Non-pigmented ciliary epithelial cell (primary cell): ENCODE data around the gene OR56A5.
"Not testable (repeated sequence)": the region's sequence is repeated elsewhere in the genome, so short reads cannot be mapped to it uniquely, and the experiment has no call there.

Source experiments
- DNase-seq: peaks from one replicate; pipeline ENCODE4 v3.0.0-alpha.2; 2010; ENCODE audit warnings: low read depth

The OR56A5 gene, protein sequence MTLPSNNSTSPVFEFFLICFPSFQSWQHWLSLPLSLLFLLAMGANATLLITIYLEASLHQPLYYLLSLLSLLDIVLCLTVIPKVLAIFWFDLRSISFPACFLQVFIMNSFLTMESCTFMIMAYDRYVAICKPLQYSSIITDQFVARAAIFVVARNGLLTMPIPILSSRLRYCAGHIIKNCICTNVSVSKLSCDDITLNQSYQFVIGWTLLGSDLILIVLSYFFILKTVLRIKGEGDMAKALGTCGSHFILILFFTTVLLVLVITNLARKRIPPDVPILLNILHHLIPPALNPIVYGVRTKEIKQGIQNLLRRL

DNA sequence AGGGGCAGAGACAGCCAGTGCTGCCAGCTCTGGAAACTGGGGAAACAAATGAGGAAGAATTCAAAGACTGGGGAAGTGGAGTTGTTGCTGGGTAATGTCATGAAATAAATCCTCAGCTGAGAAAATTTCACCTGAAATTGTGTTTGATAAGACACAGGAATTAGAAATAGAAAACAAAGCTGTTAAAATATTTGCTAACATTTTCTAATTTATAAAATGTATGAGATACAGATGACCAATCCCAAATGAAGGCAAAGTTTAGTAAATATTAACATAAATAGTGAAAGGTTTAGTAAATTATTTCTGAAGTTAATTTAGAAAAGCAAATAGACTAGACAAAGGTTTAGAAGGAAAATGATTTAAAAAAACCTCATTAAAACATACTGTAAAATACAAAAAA lies at the start of gene OR56A5:
TSS of gene OR56A5 (minus strand) at position 101 of the 400 bp plus-strand sequence. CDS start at position 101, 0 bp downstream.
- DNase-seq, result no peak

DNA sequence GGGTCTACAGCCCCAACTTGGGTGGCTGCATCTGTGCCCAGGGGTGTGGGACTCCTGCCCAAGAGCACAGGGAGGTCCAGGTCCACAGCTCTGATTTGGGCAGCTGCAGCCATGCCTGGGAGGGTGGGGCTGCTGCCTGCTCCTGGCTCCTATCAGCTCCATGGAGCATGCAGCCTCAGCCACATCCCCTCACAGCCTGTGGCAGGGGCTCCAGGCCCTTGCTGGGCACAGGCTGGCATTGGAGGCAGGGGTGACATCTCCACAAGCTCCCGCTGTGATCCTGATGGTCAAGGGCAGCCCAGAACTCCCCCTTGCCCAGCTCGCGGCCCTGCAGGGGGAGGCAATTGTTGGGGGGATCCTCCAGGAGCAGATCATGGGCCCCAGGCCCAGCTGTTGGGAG lies 44.7 kb upstream of the OR56A5 start:
- DNase-seq, result no peak

DNA sequence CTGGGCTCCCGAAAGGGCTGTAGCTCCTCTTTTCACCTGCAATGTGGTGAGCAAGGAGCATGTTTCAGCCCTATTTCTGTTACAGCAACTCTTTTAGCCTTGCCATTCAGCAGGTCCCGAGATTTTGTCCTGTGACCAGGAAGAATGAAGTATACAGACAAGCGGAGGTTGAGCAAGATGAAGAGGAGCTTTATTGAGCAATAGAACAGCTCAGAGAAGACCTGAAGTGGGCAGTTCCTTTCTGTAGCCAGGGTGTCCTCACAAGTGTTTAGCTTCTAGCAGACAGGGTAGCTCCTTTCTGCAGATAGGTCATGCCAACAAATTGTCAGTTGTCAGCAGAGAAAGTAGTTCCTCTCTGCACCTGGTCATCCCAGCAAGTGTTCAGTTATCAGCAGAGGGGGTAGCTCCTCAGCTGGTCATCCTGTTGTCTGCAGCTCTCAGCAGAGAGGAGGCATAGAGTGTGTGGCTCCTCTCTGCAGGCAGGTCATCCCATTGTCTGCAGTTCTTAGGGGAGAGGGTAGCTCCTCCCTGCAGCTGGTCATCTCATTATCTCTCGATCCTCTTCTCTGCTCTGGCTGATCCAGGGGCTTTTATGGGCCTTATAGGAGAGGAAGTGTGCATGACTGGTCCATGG lies 43.9 kb upstream of the OR56A5 start:
- no peak for DNase-seq

DNA sequence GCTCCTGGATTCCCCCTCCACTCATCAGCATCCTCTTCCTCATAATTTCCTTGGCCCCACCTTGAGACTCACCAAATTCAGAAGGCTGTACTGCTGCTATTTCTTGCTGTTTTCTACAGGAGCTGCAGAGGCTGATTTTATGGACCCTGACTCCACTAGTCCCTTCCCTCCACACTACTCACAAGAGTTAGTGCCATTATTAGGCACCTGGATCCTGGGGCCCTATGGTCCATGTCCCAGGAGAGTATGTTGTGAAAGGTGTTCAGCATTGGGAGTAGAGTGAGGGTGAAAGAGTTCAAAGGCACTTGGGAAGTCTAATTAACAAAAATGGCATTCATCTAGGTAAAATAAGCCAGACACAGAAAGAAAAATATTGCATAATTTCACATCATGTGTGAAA lies 38.6 kb upstream of the OR56A5 start, which contains the start of gene OR56A4:
TSS of gene OR56A4 (minus strand) at position 101 of the 400 bp plus-strand sequence. CDS start 3,954 bp downstream, outside the sequence.
- DNase-seq, result no peak

DNA sequence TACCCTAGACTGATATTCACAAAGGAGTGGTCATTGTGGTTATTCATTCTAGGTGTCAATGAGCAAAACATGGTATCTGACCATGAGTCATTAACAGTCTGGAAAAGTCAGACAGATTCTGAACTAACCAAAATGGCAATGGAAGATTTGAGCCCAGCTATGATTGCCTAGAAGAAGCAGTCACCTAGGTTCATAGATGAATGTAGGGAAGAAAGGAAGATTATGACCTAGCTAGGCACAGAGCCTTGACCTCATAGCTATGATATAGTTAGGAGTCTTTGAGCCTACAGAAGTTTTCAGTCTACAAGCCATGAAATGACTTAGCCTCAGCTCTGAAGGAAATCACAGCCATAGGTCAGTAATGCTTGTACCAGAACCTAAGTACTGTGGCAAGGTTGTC lies 38.1 kb upstream of the OR56A5 start:
- no peak for DNase-seq

DNA sequence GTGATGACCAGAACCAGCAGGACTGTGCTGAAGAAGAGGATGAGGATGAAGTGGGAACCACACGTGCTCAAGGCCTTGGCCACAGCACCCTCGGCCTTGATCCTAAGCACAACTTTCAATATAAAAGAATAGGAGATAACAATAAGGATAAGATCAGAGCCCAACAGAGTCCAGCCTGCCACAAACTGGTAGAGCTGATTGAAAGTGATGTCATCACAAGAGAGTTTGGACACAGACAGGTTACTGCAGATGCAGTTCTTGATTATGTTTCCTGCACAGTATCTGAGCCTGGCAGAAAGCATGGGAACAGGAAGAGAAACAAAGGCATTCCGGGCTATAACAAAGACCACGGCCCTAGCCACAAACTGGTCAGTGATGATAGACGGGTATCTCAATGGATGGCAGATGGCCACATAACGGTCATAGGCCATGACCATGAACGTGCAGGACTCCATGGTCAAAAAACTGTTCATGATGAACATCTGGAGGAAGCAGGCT lies 34.0 kb upstream of the OR56A5 start:
- no peak for DNase-seq

DNA sequence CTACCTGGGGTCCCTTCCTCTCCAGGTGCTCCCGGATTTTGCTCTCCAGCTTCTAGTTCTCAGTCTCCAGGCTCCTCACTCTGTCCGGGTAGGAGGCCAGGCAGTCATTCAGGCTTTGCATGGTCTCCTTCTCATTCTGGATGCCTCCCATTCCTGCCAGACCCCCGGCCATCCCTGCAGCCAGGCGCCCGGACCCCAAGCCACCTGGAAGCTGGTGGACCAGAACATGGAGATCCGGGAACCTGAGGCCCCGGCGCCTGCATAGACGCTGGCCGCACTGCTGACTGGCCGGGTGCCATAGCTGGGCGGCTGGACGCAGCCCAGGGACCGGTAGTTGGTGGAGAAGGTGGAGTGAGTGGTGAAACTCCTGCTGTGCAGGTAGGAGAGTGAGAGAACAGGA lies 26.5 kb upstream of the OR56A5 start:
- no peak for DNase-seq

DNA sequence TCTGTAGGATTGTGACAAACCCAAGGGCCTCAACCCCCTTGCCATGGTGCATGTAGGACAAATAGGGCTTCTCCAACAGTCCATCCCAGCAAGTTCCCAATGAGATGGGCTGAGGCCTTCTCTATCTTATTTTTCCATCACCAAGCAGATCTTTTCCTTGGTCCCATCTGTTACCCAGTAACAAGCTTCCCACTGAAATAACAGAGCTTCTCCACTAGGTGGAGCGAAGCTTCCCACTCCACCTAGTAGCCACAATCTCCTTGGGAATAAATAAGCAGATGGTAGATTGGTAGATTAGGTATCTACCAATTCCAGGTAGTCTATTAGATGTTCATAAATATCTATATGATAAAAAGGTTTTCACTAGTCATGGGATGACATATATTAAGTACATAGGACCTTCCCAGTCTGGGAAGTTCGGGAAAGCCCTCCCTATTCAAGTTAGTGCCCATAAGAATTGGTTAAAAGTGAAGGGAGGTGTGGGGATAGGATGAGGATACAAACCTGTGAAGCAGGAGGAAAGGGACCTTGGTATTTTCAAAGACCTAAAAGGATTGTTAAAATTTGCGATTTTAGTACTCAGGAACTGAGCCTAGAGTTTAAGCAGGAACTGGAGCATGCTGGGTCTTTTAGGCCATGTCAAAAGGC lies 24.4 kb upstream of the OR56A5 start:
- DNase-seq, result no peak

DNA sequence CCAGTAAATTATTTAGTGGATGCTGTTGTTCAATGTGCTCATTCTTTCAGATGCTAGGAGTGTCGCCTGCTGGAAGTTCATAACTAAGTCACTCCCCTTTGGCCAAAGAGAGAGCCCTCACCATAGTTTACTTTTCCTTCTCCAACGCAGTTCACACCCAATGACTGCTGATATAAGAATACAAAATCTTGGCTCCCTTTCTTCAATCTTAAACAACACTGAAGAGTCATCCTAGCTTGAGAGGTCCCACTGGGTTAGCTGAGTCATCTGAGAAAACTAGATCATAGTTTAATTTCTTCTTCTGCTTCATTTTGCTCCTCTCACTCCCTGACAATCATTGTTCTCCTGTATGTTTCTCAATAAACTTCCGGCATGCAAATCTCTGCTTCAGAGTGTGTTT lies 23.9 kb upstream of the OR56A5 start:
- DNase-seq, result no peak

DNA sequence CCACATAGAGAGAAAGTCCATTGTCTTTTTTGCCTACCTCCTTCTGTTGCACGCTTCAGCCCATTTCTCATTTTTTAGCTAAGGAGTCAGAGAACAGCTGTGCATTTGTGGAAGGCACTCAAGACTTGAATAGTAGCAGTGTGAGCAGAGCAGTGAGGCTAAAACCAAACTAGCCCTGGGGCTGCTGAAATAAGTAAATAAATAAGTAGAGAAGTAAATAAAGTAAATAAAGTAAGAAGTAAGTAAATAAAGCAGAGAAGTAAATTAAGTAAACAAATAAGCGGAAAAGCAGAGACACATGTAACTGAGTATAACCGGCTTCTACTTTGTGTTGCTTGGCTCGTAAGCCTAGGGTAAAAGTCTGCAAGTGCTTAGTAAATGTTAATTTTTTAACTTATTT lies 20.9 kb upstream of the OR56A5 start:
- DNase-seq, result no peak

DNA sequence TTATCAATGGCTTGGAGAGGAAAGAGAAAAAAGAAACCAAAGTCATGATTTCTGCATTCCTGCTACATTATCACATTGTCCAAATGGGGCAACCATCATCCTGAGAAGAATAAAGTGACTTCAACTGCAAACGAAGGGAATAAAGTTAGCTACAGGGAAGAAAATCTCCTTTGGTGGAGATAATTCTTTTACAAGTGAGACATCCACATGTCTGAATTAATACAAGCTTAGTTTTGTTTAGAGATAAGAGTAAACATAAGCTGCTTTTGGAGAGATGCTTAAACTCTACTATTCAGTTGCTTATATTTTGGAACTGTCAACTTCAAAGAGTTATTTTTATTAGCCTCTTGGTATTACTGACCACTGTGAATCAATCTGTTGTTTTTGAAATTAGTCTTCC lies 18.6 kb upstream of the OR56A5 start, which contains the start of gene OR52L1:
TSS of gene OR52L1 (minus strand) at position 101 of the 400 bp plus-strand sequence. CDS start at position 46, 55 bp downstream.
- DNase-seq, result no peak

DNA sequence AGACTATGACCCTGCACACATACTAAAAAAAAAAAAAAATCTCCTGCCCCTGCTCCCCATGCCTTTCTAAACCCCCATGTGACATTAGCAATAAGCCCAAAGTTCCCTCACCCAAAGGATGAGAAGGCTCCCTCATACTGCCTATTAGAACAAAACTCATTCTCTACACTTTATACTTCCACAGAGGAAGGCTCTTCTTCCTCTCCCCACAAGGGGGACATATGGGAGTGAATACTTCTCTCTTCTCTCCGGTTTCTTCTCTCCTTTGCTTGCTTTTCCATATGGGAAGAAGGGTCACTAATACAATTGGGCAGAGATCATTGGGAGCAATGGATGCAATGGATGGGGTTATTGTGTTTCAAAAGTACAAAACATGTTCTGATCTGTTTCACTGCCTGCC lies 15.1 kb upstream of the OR56A5 start:
- DNase-seq, result no peak

DNA sequence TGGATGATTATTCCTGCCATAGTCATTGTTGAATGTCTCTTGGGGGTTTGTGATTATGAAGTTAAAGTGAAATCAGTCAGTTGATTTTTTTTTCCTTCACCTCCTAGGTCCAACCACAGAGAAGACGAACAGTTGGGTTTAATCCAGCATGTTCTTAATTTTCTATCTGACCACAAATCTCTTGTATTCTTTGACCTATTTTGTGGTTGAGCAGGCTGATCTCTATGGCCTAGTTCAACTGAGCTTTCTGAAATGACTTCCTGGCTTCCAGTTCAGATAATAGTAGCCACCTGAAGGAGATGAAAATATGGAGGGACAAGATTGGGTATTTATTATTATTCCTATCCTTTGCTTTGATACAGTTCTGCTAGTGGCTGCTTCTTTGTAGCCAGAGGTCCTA lies 5.2 kb upstream of the OR56A5 start:
- no peak for DNase-seq

DNA sequence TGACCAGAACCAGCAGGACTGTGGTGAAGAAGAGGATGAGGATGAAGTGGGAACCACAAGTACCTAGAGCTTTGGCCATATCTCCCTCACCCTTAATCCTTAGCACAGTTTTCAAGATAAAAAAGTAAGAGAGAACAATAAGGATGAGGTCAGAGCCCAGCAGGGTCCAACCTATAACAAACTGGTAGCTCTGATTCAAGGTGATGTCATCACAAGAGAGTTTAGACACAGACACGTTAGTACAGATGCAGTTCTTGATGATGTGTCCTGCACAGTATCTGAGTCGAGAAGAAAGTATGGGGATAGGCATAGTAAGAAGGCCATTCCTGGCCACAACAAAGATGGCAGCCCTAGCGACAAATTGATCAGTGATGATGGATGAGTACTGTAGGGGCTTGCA lies 586 bp downstream of the OR56A5 start:
- DNase-seq, result no peak

DNA sequence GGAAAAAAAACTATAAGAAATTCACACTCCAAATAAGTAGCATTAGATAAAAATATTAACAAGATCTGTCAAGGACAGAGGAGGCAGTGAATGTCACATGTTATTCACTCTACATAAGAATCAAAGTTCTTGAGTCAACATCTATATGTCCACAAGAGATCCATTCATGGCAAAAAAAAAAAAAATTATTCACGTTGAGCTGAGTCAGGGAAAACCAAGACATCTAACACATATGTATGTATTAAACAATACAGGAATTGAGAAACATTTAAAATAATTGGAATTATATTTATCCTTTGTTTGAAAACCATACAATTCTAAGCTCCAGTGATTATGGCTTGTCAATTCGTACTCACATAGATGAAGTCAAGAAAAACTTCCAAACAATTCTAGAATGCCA lies 1.3 kb downstream of the OR56A5 start:
- DNase-seq, result no peak

DNA sequence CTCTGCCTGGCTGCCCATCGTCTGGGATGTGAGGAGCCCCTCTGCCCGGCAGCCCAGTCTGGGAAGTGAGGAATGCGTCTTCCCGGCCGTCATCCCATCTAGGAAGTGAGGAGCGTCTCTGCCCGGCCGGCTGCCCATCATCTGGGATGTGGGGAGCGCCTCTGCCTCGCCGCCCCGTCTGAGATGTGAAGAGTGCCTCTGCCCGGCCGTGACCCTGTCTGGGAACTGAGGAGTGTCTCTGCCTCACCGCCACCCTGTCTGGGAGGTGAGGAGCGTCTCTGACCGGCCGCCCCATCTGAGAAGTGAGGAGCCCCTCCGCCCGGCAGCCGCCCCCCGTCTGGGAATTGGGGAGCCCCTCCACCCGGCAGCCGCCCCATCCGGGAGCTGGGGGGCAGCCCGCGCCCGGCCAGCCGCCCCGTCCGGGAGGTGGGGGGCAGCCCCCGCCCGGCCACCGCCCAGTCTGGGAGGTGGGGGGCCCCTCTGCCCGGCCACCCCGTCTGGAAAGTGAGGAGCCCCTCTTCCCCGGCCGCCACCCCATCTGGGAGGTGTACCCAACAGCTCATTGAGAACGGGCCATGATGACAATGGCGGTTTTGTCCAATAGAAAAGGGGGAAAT lies 7.5 kb downstream of the OR56A5 start:
- not testable (repeated sequence) for DNase-seq

DNA sequence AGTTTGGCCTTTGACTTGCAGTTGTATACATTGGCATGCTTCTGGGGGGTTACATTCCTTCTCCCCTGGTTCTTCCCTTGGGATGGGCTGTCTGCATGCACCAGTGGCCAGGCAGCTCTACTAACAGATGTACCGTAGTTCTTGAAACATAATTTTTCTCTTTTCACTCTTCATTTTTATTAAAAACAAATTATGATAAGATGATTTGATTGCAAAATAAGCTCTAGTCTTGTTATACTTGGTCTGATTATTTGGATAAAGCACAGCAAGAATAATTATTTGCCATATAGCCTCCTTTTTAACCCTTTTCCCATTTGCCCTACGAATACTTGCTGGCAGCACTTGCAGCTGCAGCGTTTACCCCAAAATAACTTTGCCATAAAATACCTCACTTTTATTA lies 12.7 kb downstream of the OR56A5 start:
- no peak for DNase-seq

DNA sequence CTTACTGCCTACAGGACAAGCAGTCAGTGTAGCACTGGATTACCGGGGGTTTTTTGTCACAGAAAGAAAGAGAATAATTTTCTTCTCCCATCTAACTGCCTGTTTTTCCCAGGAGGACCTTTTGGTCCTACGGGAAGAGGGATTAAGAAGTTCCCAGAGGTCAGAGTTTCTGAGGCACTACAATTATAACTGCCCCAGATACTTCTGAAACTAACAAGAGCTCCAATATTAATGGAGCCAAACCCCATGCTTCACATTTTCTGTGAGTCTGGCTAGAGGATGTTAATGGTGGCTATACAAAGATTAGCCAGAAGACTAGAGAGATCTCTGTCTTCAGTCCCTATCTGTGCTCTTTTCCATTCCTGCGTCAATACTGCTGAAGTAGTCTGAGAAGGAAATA lies 26.3 kb downstream of the OR56A5 start, which contains the start of gene OR56A3:
TSS of gene OR56A3 (plus strand) at position 301 of the 400 bp plus-strand sequence. CDS start 5,096 bp downstream, outside the sequence.
- DNase-seq, result no peak

DNA sequence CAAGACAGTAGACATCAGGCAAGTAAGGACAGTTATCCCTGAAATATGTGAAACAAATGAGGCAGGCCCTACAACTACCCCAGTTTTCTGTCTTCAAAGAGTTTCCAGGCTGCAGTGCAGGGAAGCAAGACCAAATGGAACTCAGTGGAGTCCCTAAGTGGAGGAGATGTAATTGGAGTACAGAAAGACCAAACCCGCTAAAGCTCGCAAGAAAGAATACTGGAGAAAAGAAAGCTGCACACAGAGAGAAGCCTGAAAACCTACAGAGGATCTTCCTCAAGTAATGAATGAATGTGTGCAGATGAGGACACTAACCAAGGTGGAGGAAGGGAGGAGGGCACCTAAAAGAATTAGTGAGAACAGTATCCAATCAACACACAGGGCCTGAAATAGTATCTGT lies 27.5 kb downstream of the OR56A5 start:
- DNase-seq, result no peak

DNA sequence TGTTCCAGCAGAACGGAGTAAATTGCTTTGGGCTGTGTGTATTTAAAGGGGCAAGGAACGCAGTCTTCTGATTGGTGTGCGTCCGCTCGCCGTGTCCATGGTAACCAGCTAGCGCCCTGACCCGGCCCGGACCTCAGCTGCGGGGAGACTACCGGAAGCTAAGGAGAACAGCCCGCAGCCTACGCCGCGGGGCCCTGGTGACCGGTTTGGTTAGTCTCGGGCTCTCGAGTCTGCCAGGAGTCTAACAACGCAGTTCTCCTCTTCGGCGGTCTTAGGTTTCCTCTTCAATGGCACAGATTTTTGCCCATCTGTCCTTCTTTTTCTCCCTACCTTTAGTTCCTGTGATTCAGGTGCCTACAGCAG lies 29.7 kb downstream of the OR56A5 start:
- no peak for DNase-seq

DNA sequence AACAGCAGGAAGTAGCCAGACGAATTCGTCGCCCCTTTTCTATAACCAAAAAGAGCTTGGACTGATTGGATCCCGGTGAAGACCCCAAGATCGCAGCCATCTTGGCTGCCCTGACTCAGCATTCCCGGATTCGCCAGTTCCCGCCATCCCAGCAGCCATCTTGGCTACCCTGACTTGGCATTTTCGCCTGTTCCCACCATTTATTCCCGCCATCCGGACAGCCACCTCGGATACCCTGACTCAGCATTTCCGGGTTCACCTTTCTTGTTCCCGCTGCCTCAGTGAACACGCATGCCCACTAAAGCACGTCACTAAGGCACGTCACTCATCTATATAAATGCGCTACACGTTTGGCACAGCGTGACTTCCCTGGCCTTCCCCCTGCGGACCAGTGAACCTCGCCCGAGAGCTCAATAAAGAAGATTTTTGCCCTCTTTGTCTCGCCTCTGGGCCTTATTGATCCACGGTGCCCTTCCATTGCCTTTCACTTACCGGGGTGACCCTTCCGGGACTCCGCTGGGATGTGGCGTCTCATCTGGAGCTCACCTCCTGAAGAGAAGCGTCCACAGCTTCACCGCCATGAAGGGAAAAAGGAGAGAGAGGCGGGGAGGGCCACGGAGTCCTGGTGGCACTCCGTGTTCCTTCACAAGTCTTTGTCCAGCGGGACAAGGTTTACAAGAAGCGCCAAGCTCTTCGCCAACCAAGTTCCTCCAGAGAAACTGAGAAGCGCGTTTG lies 30.3 kb downstream of the OR56A5 start:
- DNase-seq, result no peak

DNA sequence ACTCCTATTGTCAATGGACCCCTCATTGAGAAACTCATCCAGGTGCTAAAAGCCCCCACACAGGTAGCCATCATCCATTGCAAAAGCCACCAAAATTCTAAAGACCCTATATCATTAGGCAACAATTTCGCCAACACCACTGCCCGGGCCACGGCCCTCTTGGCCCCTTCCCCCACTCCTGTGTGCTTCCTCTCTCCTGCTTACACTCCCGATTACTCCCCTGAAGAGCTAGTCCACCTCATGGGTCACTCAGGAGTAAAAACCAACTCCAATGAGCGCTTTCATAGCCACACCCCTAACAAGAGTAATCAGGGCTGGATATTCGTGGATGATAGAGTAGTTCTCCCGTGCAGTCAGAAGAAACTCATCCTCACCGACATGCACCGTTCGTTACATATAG lies 35.2 kb downstream of the OR56A5 start:
- DNase-seq, result no peak
